Cortex of kidney (tissue), 1 donor: Measurements from ENCODE around the gene TMEFF1.

ENCODE experiments used
- DNase-seq: peaks from one replicate; lab custom pipeline; 2025; lab: John Stamatoyannopoulos, UW

The TMEFF1 gene

DNA sequence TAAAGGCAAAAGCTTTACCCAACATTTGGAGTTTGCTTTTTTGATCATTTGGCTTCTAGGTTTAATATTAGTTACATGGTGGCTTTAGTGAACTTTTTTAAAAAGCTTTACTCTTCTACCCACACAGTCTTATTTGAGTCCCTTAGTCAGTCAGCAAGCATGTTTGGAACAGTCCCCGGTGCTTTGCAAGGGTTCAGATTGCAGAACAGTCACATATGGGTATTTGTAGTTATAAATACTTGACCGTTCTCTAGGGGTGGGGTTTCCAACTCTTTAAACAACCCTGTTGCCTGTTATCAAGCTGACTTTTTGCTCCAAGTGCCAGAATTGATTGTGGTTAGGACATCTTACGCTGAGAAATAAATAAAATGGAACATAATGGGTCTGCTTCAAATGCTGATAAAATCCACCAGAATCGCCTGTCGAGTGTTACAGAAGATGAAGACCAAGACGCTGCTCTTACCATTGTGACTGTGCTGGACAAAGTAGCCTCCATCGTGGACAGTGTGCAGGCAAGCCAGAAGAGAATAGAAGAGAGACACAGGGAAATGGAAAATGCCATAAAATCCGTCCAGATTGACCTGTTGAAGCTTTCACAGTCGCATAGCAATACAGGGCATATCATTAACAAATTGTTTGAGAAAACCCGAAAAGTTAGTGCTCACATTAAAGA lies 105.0 kb downstream of the TMEFF1 start, which contains the start of gene CAVIN4:
Gene CAVIN4, plus strand, starts transcription at position 304 of the 673 bp plus-strand sequence. Its CDS starts 65 bp downstream, at position 369.
- DNase-seq = no peak

DNA sequence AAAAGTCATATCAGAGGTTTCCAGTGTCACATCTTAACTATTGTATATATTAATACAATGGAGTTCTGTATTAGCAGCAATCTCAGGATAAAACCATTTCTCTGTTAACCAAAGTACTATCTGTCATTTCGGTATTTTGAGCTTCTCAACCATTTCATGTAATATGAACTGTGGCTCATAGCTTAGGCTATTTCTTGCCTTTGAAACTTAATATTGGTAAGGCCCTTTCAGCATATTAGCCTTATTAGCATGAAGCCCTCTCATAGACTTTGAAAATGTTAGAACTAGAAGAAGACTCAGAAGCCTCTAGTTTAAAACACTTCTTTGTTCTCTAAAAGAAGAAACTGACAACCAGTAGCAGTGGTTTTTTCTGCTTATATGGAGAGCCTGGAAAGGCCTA lies 105.7 kb downstream of the TMEFF1 start:
- no peak for DNase-seq

GRCh38 chr9:100579665-100580064 lies 106.7 kb downstream of the TMEFF1 start:
- no peak for DNase-seq

DNA sequence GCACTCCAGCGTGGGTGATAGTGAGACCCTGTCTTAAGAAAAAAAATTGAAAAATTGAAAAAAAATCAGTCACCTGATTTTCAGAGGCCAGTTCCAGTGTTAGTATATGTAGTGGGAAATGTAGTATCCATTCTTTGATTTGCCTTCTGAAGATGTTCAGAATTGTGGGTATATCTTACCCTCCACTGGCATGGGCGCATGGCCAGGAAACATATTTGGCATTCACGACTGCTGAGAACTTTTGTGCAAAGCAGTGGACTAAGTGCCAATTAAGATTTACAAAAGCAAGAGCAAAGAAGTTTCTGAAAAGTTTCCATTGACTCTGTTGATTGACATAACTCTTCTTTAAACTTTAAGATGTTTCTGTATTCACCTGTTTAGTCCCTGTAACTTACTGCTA lies 107.3 kb downstream of the TMEFF1 start:
- no peak for DNase-seq

GRCh38 chr9:100581081-100581480 lies 108.1 kb downstream of the TMEFF1 start:
- no peak for DNase-seq

GRCh38 chr9:100581661-100582060 lies 108.7 kb downstream of the TMEFF1 start:
- DNase-seq = no peak

GRCh38 chr9:100583014-100583802 lies 110.3 kb downstream of the TMEFF1 start:
- no peak for DNase-seq

DNA sequence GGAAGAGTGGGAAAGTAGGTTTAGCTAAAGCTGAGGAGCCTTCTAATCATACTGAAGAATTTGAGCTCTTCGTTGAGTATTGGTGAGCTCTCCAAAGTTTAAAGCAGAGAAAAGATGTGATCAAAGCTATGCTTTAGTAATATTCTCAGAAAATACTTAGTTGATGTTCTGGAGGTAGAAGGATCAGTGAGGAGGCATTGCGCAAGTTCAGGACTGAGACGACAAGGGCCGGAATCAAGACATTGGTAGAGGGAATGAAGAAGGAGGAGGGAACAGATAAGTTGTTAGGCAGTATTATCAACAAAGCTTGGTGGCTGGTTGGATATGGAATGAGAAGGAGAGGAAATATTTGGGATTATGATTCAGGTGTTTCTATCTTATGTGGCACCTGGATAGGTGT lies 112.0 kb downstream of the TMEFF1 start:
- no peak for DNase-seq

GRCh38 chr9:100586093-100586492 lies 113.1 kb downstream of the TMEFF1 start:
- no peak for DNase-seq

- DNase-seq = no peak
These were observed 114.4 kb downstream of the TMEFF1 start for GRCh38 chr9:100587375-100587774.

DNA sequence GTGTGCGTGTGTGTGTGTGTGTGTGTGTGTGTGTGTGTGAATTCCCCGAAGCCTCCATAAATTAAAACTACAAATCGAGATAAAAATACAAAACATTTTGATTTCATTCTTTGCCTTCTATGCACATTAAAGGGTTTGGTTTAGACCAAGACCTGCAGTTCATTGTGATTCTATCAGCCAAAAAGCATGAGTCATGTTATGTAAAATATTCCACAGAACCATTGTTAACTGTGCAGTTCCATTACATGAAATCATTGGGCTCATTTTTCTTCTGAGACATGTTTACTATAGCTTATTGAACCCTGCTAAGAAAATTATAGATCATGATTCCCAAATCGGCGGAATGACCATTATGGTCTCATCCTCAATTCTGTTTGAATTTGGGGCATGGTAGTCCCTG lies 116.6 kb downstream of the TMEFF1 start:
- no peak for DNase-seq

GRCh38 chr9:100590481-100590880 lies 117.5 kb downstream of the TMEFF1 start:
- DNase-seq = no peak

DNA sequence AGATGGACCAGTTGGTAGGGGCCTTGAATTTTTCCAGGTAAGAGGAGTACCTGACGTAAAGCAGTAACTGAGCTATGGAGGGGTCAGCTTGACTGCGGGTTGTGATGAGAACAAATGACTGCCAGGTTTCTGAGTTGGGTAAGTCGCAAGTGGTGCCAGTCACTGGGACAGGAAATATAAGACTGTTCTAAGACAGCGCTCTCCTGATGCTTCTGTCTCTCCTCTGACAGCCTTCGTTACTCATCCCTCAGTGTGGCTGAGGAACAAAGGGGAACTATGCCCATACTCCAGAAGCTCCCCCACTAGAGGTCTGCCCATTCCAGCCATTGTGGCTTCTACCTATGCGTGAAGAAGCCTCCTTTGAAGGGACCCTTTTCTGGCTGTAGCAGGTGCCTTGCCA lies 118.2 kb downstream of the TMEFF1 start:
- DNase-seq = no peak

- no peak for DNase-seq
These were observed 118.9 kb downstream of the TMEFF1 start for GRCh38 chr9:100591639-100592412.

DNA sequence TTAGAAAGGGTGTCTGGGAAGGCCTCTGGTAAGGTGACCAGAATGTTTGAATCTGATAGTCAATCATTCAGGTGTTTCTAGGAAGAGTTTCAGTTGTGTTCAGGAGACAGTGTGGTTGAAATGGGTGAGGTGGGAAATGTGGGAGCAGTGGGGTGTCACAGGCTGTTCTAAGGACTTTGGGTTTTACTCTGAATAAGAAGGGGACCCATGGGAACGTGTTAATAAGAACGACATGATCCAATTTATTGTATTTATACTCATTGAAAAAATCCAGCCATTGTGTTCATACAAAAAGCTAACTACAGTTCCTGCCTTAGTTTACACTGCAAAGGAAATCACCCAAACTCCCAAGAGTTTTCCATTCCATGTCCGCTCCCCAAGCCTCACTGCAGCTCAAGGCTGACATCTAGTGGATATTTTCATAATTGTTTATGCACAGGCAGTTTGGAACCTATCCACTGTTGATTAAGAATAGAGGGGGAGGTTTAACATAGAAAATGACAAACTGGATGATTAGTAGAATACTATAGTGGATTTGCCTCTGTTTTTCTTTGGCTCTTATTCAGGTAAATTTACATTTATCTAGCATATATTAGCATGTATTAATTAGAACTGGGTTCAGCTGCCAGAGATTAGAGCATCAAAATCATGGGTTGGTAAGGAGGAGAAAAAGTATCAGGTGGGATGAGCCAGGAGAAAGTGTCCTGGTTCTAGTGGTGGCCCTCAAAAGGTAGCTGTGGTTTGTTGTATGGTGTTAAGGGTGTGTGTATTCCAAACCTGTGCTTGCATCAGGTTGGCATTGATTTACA lies 122.6 kb downstream of the TMEFF1 start:
- no peak for DNase-seq

DNA sequence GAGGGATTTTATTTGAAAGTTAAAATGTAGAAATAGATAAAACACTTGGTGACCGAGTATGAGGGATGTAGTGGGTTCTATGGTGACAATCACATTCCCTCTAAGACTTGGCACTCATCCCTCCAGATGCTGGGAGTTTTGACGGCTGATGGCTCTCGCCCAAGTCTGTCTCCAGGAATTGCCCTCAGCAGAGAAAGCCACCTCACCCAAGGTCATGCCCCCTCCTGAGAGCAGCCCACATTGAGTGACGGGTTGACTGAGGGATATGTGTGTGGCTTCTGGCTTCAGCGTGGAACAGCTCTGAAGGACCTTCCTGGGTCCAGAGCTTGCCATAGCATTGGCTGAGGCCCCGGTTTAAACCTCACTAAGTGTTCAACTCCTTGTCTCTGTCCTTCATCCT lies 124.3 kb downstream of the TMEFF1 start:
- DNase-seq = no peak

DNA sequence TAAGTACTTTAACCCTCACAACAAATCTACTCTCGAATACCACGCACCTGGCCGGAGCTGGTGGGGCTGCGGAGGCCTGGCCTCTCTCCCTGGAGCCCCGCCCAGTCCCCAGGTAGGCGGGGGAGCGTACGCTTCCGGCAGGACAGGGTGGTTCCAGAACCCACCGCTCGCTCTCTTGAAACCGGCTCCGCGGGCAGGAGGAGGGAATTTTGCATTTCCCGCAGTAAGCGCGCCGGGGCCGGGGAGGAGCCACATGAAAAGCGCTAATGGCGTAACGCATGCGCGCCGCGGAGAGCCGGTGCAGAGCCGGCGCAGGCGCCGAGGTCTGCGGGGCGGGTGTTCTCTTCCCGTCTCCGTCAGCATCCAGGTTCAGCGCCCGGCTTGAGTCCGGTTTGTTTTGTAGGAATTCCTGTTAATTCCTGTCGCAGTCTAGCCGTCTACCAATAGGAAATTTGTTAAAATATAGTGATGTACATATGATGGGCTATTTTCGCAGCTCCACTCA lies 125.7 kb downstream of the TMEFF1 start:
- no peak for DNase-seq

GRCh38 chr9:100600521-100601079 lies 127.7 kb downstream of the TMEFF1 start:
- DNase-seq = no peak

DNA sequence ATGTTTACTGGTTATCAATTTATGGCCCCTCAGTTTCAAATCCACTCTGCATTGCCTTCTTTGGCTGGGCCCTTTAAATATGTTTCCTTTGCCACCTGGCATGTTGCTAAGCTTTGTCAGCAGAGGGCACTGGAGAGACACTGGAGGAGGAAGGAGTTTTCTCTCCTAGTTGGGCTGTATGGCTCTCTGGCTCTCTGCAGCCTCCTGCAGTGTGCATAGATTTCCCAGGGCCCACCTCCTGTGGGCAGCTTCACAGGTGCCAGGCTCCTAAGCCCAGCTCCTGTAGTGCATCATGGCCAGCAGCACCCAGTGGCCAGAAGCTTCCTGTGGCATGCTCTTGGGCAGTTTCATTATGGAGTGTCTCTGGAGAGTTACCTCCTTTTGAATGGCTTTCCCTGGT lies 128.3 kb downstream of the TMEFF1 start:
- DNase-seq = no peak

DNA sequence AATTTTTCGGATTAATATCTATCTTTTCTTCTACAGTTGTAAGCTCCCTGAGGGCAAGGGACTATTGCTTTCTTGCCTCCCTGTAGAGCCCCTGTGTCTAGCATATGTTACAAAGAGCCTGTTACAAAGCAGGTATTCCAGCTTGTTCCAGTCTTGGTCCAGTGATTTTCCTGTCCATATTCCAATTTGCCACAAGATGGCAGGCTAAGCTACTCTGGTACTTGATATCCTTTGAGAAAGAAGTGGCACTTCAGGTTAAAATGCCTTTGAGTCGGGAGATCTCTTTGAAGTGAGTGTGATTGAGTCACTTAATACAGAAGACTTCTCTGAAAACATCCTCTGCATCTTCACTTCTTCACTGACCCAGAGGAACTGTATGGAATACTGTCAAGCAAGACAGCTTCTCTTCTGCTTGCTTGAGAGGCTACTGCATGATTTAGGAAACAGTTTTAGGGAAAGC lies 129.4 kb downstream of the TMEFF1 start:
- no peak for DNase-seq

DNA sequence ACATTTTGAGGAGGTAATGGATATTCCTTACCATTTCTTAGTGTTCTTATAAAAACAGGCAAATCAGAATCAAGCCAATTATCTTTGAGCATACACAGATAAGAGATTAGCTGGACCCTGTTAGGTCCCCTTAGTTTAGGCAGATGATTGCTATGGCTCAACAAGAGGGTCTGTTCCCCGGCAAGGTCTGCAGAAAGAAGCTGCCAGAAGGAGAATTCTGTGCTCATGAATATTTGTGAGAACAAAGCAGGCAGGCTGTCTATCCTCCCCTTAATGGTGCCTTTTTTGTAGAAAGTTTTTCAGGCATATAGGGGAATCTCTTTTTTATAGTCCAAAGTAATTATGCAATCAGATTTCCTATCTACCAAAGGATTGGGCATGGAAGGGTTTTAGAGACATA lies 132.5 kb downstream of the TMEFF1 start:
- DNase-seq = no peak
